Measurements from ENCODE around the gene FDX2.

The FDX2 gene

DNA sequence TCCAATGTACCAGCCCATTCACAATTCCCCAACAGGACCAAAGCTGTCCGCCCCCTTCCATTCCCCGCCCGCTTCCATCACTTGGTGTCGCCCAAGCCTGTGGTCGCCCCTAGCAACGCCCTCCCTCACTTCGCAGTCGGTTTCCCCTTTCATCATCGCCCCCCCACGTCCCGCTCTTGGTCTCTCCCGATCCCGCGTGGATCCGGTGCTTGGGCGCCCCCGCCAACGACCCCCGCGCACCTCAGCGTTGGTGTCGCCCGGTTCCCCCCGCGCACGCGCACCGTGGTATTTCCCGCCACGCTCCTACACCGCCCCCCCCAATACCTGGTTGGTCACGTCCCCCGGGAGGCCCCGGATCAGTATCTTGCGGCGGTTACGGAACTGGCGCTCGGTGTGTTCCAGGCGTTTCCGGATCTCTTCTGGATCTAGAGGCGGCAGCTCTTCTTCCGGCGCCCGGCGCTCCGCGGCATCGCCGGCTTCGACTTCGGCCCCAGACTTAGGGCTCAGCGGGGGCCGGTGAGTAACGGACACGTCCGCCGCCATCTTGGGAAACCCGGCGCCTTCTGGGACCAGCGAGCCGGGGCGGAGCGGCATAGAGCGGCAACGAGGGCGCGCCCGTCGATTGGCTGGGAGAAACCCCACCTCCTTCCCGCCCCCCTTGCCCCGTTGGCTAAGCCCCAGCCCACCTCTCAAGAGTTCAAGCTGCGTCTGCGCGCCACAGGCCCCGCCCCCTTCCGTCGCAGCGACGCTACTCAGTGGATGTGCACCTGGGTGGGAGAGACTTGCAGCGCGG lies 17.3 kb upstream of the FDX2 start, which contains the start of gene RAVER1:
RAVER1 (minus strand) TSS at position 565 of the 793 bp plus-strand sequence; CDS start at position 543, 22 bp downstream.
- peak; percentile 97 for DNase-seq (ENCODE audit: low read depth)

GRCh38 chr19:10332158-10332964 lies 16.5 kb upstream of the FDX2 start:
- no peak for DNase-seq (ENCODE audit: low read depth)

DNA sequence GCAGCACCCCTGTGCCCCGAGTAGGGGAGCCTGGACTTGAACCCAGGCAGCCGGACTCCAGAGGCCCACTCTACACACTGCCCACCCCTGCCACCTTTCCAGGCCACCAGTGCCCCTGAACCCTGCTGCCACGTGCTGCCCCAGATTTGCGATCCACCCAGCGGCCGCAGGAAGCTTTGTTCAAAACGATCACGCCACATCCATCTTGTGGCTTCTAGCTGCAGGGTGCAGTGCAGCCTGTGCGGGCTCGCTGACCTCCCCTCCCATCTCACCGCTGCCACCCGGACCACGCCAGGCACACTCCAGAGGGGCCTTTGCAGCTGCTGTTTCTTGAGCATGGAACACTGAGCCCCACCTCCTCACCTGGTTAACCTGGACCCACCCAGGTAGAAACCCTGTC lies 13.7 kb upstream of the FDX2 start:
- DNase-seq (ENCODE audit: low read depth): no peak

DNA sequence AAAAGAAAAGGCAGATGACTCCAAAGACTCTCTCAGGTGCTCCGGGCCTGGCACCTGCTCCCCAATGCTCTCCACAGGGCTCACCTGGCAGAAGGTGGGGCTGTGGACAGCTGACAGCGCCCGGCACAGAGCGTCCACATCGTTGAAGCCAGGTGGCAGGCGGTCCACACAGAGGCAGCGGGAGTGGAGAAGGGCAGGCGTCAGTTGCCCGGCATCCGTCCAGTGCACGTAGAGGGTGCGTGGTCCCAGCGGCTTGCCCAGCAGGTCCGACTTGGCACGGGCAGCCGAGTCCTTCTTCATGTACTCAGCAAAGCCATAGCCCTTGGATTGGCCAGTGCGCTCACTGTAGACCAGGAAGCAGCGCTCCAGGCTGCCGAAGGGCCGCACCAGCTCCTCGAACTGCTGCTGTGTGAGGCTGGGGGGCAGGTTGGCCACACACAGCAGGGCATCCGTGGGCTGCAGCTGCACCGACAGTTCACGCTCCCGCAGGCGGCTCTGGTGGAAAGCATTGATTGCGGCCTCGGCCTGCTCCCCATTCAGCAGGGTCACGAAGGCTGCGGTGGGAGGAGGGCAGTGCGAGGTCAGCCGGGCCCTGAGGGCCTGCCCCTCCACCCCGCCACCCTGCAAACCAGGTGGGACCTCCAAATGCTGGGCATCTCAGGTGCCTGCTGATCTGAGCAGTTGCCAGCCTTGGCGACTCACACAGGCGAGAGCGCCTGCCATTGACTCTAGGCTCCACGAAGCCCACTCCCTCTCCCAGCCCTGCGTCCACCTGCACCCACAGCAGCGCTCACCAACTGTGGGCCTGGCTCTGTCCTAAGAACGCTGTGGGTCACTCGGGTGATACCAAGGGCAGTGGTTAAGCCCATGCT lies 13.0 kb upstream of the FDX2 start:
- DNase-seq (ENCODE audit: low read depth): no peak

DNA sequence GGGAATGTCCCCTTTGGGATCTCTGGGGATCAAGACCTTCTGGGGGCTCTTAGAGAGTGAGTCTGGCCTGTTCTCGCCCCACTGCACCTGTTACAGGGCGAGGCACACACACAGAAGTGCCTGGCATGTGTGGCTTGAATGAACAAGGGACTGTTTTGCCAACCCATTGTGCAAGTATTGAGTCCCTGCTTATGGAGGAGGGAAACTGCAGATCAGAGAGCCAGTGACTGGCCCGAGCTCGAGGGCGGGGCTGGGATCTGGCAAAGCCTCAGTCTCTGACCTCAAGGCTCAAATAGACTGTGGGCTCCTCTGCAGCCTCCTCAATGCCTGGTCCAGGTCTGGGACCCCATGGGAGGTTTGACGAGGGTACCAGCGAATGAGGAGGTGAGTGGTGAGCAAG lies 12.0 kb upstream of the FDX2 start:
- no peak for DNase-seq (ENCODE audit: low read depth)

- no peak for DNase-seq (ENCODE audit: low read depth)
Observed at GRCh38 chr19:10325732-10326131, 9.9 kb upstream of the FDX2 start.

DNA sequence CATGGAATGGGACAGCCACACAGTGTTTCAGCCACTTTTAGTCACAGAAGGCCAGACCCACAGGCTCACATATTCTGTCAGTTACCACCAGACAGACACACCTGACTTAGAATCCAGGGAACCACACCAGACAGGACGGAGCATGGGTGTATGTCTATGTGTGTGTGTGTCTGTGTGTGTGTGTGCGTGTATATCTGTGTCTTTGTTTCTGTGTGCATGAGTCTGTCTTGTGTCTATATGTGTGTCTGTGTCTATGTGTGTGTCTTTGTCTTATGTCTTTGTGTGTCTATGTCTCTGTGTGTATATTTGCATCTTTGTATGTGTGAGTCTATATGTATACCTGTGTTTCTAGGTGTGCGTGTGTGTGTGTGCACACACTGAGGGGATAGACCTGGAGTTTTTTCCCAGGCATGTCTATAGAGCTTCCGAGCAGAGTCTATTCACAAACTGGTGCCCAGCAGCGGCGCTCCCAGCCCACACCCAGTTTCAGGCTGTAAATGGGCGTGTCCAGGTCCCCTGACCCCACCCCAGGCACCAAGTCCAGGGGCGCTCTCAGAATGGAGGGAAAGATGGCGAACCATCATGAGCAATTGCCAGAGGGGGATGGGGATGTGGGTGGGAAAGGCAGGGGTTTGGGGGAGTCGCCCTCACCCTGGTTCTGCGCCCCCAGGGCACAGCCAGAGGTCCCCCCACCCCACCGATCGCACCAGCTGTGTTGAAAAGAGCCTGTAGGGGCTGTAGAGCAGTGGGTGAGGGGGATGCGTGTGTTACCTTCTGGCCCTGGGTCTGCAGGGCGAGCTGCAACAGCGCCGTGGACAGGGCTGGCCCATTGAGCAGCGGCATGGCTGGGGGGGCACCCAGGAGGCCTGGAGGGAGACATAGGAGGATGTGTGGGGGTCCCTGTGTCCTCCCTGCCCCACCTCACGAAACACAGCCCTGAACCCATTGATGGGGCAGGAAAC lies 6.3 kb upstream of the FDX2 start:
- DNase-seq (ENCODE audit: low read depth): no peak

DNA sequence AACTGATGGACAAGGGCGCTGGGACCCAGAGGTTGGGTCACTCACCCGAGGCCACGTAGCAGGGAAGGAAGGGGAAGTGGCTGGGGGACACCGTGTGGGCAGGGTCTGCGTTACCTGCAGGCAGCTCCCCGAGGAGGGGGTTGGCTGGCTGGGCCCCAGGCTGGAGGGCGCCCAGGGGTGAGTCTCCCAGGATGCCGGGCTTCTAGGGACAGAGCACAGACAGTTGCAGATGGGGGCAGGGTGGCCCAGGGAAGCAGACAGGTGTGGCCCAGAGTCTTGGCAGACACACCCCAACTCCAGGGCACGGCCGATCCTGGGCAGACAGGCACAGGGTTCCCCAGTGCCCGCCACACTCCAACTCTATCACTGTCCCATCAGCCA lies 5.6 kb upstream of the FDX2 start:
- no peak for DNase-seq (ENCODE audit: low read depth)

- no peak for DNase-seq (ENCODE audit: low read depth)
Observed at GRCh38 chr19:10320602-10321416, 5.0 kb upstream of the FDX2 start.

DNA sequence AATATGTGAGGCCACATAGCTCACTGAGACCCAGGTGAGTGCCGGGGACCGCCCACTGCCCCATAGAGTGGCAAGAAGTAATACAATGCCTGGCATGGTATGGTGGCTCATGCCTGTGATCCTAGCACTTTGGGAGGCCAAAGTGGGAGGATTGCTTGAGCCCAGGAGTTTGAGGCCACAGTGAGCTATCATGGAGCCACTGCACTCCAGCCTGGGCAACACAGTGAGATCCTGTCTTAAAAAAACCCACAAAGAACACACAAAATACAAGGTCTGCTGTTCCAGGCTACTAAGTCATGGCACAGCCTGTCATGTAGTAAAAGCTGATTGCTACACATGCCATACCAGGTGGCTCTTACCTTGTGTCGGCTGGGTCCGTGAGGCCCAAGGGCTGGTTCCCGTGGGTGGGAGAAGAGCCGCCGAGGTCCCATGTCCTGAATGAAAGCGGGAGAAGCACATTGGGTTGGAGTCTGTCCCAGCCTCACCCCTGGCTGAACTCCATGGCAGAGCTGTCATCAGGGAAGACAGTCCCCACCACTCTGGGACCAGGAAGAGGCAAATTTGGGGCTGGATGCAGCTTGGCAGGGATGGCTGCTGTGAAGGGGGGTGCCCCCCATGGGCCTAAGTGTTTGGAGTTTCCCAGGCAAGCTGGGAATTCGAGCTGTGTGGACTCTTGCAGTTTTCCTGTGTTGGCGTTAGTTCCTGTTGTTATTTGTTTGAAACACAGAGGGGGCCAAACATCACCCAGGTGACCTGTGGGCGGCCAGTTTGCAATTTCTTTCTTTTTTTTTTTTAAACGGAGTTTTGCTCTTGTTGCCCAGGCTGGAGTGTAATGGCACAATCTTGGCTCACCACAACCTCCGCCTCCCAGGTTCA lies 3.2 kb upstream of the FDX2 start:
- no peak for DNase-seq (ENCODE audit: low read depth)

DNA sequence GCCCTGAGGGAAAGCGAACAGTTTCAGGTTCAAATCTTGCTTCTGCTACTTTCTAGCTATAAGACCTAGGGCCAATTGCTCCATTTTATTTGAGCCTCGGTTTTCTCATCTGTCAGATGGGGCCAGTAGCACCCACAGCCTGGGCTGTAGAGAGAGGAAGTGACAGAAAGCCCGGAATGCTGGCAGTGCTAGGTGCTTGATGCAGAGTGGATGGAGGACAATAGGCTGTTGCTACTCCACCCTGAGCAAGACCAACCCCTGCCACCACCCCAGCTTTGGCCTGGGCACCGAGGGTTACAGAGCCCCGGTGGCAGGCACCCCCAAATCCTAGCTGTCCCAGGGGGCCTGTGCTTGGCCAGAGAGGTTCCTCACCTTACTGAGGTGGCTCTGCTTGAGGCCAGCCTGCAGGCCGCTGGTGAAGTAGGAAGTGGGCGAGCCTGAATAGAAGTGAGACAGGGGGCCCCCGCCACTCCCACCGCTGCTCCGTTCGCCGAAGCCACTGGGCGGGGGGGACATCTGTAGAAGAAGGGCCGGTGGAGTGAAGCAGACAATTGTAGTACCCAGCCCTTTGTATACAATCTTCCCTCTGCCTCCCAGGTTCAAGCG lies 2.1 kb upstream of the FDX2 start:
- DNase-seq (ENCODE audit: low read depth): no peak

- DNase-seq (ENCODE audit: low read depth): no peak
Observed at GRCh38 chr19:10317045-10317856, 1.4 kb upstream of the FDX2 start.

- DNase-seq (ENCODE audit: low read depth): no peak
Observed at GRCh38 chr19:10316229-10317044, 622 bp upstream of the FDX2 start.

- no peak for DNase-seq (ENCODE audit: low read depth)
Observed at GRCh38 chr19:10309423-10309822, 6.4 kb downstream of the FDX2 start, which contains the start of gene ZGLP1. ZGLP1 (minus strand) TSS chr19:10309815.

DNA sequence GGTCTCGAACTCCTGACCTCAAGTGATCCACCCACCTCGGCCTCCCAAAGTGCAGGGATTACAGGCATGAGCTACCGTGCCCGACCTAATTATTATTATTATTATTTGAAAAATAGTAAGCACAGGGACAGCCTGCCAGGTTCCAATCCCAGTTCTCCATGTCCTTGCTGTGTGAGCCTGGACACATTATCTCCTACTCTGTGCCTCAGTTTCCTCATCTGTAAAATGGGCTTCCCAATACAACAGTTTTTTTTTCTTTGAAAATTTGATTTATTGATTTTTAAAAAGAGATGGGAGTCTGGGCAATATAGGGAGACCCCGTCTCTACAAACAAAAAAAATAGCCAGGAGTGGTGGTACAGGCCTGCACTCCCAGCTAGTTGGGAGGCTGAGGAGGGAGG lies 9.5 kb downstream of the FDX2 start:
- DNase-seq (ENCODE audit: low read depth): no peak

GRCh38 chr19:10305139-10305806 lies 10.5 kb downstream of the FDX2 start:
- DNase-seq (ENCODE audit: low read depth): no peak

All from T-helper 22 cell (primary cell).